Stimulated activated naive B cell treated with anti-CD40 and anti-IgM and Interleukin-4, amounts not matched to agents 10 μg/mL and 1 μg/mL and 100 μg/mL, for 72 hours (primary cell): ENCODE data around the gene FFAR3.

Source experiments
- ATAC-seq, 2 donors: fragments of 150-1000 bp; cut with Tn5 transposase; replicated peaks; 2 replicates each; pipeline ENCODE4 v1.10.0; 2021; ENCODE audit warnings: moderate library complexity in 1 of 2
- DNase-seq: peaks from one replicate; pipeline ENCODE4 v3.0.0; 2021
- H3K27ac Mint-ChIP-seq: one replicate; pipeline ENCODE4 v1.8.0; 2022; ENCODE audit warnings: mild to moderate bottlenecking, mixed read lengths
- H3K27me3 Mint-ChIP-seq, 2 donors: one replicate each; pipeline ENCODE4 v1.8.0; 2022; ENCODE audit warnings: mixed read lengths in 2 of 2
- H3K36me3 Mint-ChIP-seq, 2 donors: one replicate each; pipeline ENCODE4 v1.8.0; 2022; ENCODE audit warnings: mixed read lengths in 2 of 2, mild to moderate bottlenecking in 1 of 2
- H3K4me1 Mint-ChIP-seq, 2 donors: one replicate each; pipeline ENCODE4 v1.8.0; 2022; ENCODE audit warnings: mixed read lengths in 2 of 2, mild to moderate bottlenecking in 1 of 2
- H3K4me3 Mint-ChIP-seq, 2 donors: one replicate each; pipeline ENCODE4 v1.8.0; 2022; ENCODE audit warnings: mild to moderate bottlenecking in 2 of 2, mixed read lengths in 2 of 2, moderate library complexity in 1 of 2
- H3K9me3 Mint-ChIP-seq, 2 donors: one replicate each; pipeline ENCODE4 v1.8.0; 2022; ENCODE audit warnings: mixed read lengths in 2 of 2, mild to moderate bottlenecking in 1 of 2

Gene FFAR3

GRCh38 chr19:35318679-35319448, 39.4 kb upstream of the FFAR3 start:
- H3K27me3 Mint-ChIP-seq: no peaks in the 10 kb centered on the region
- H3K9me3 Mint-ChIP-seq: peaks cover 0 to 2% of the 10 kb centered on the region in 2 donors
- DNase-seq (no peak), ATAC-seq (peak; percentile 44 to 58)
- H3K27ac Mint-ChIP-seq: peak overlapping the region; percentile 95
- no peaks in the 10 kb centered on the region for H3K36me3 Mint-ChIP-seq
- peaks cover 55 to 85% of the 10 kb centered on the region in 2 donors for H3K4me1 Mint-ChIP-seq
- H3K4me3 Mint-ChIP-seq: peak overlapping the region; percentile 40 to 56

GRCh38 chr19:35320065-35320713, 38.1 kb upstream of the FFAR3 start:
- H3K4me1 Mint-ChIP-seq: peaks cover 59 to 87% of the 10 kb centered on the region in 2 donors
- peak overlapping the region; percentile 83 for H3K27ac Mint-ChIP-seq
- DNase-seq: no peak

GRCh38 chr19:35321291-35321690, 37.0 kb upstream of the FFAR3 start:
- peak overlapping the region; percentile 83 for H3K27ac Mint-ChIP-seq
- H3K9me3 Mint-ChIP-seq: peaks cover 0 to 2% of the 10 kb centered on the region in 2 donors
- peaks cover 60 to 95% of the 10 kb centered on the region in 2 donors for H3K4me1 Mint-ChIP-seq
- no peaks in the 10 kb centered on the region for H3K36me3 Mint-ChIP-seq
- no peak overlapping the region for H3K4me3 Mint-ChIP-seq
- ATAC-seq (no peak), DNase-seq (no peak)
- no peaks in the 10 kb centered on the region for H3K27me3 Mint-ChIP-seq

More at GRCh38 chr19:35320065-35320713, 38.1 kb upstream of the FFAR3 start:
- H3K4me3 Mint-ChIP-seq: peak overlapping the region; percentile 26 to 65
- no peaks in the 10 kb centered on the region for H3K27me3 Mint-ChIP-seq
- peaks cover 0 to 2% of the 10 kb centered on the region in 2 donors for H3K9me3 Mint-ChIP-seq
- peak; percentile 54 to 55 for ATAC-seq
- H3K36me3 Mint-ChIP-seq: no peaks in the 10 kb centered on the region

DNA sequence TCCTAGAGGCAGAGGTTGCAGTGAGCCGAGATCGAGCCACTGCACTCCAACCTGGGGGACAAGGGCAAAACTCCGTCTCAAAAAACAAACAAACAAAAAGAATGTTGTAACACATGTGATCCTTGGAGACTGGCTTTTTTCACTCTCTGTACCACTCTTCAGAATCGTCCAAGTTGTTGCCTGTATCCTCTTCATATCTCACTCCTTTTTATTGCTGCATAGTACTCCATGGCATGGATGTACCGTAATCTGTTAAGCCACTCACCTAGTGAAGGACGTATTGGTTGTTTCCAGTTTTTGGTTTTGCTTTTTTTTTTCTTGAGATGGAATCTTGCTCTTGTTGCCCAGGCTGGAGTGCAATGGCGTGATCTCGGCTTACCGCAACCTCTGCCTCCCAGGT, 36.2 kb upstream of the FFAR3 start:
- H3K4me3 Mint-ChIP-seq: no peak overlapping the region
- H3K27me3 Mint-ChIP-seq: no peaks in the 10 kb centered on the region
- peaks cover 56 to 94% of the 10 kb centered on the region in 2 donors for H3K4me1 Mint-ChIP-seq

GRCh38 chr19:35327642-35328041, 30.6 kb upstream of the FFAR3 start:
- H3K27me3 Mint-ChIP-seq: no peaks in the 10 kb centered on the region
- H3K27ac Mint-ChIP-seq: peak overlapping the region; percentile 94
- no peak for ATAC-seq
- H3K4me1 Mint-ChIP-seq: peaks cover 48 to 87% of the 10 kb centered on the region in 2 donors
- no peak for DNase-seq
- no peak overlapping the region for H3K4me3 Mint-ChIP-seq
- H3K9me3 Mint-ChIP-seq: peaks cover 0 to 1% of the 10 kb centered on the region in 2 donors
- H3K36me3 Mint-ChIP-seq: peaks cover 15 to 21% of the 10 kb centered on the region in 2 donors

More for the DNA sequence above, 36.2 kb upstream of the FFAR3 start:
- no peak for ATAC-seq
- no peak for DNase-seq
- H3K36me3 Mint-ChIP-seq: no peaks in the 10 kb centered on the region
- peaks cover 0 to 2% of the 10 kb centered on the region in 2 donors for H3K9me3 Mint-ChIP-seq
- peak overlapping the region; percentile 65 for H3K27ac Mint-ChIP-seq

GRCh38 chr19:35328851-35329285, 29.4 kb upstream of the FFAR3 start, which contains the start of gene CD22:
TSS of gene CD22 (plus strand) at chr19:35329187. CDS start at chr19:35332041, 2,854 bp downstream.
- Mint-ChIP-seq H3K4me1 (peaks cover 52 to 90% of the 10 kb centered on the region in 2 donors), H3K36me3 (peaks cover 23 to 33% of the 10 kb centered on the region in 2 donors), H3K9me3 (peaks cover 0 to 1% of the 10 kb centered on the region in 2 donors), H3K4me3 (peak within 1 kb of the TSS; percentile 85 to 89), H3K27me3 (no peaks in the 10 kb centered on the region), H3K27ac (peak within 1 kb of the TSS; percentile 94)
- peak; percentile 74 for DNase-seq
- ATAC-seq: peak; percentile 77 to 82

DNA sequence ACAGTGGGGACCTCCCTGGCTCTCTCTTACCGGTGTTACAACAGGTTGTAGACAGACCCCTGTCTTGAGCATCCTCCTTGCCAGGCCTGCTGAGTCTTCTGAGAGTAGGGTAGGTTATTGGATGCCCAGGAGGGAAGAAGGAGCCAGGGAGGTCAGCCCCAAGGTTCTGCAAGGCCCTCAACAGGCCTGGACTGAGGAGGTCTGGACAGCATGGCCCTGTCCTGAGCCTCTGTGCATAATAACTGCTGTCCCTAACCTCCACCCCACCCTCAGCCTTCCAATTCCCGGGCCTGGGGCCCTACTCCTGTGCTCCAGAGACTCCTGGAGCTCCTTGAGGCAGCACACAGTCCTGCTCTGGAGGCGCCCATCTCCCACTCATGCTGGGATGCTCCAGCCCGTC, 28.9 kb upstream of the FFAR3 start:
- no peak for DNase-seq
- ATAC-seq: peak; percentile 27 to 29
- H3K27ac Mint-ChIP-seq: peak overlapping the region; percentile 94
- peak overlapping the region; percentile 85 to 89 for H3K4me3 Mint-ChIP-seq
- H3K36me3 Mint-ChIP-seq: peaks cover 26 to 38% of the 10 kb centered on the region in 2 donors
- no peaks in the 10 kb centered on the region for H3K27me3 Mint-ChIP-seq
- peaks cover 0 to 1% of the 10 kb centered on the region in 2 donors for H3K9me3 Mint-ChIP-seq
- H3K4me1 Mint-ChIP-seq: peaks cover 53 to 90% of the 10 kb centered on the region in 2 donors

DNA sequence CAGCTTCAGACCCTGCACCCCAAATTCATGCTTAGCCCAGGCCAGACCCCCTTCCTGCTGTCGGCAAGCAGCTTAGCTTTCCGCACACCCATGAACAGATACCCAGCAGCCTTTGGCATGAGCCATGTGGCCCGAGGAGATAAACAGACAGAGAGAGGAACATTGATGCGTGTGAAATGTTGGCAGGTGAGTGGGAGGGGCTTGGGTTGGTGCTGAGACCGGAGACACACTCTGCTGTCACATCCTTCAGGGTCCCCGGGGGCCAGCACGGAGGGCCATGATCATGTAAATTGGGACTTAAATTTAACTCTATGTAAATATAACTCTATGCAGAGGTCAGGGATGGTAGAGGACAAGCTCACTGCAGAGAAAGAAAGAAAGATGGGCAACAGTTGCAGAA, 27.8 kb upstream of the FFAR3 start:
- Mint-ChIP-seq H3K4me1 (peaks cover 56 to 90% of the 10 kb centered on the region in 2 donors), H3K27ac (peak overlapping the region; percentile 94), H3K4me3 (peak overlapping the region; percentile 85 to 89), H3K36me3 (peaks cover 33 to 49% of the 10 kb centered on the region in 2 donors), H3K9me3 (peaks cover 1 to 4% of the 10 kb centered on the region in 2 donors), H3K27me3 (no peaks in the 10 kb centered on the region)
- peak; percentile 83 for DNase-seq
- peak; percentile 75 to 87 for ATAC-seq

- H3K27ac Mint-ChIP-seq: peak overlapping the region; percentile 94
- ATAC-seq (no peak), DNase-seq (no peak)
- peaks cover 44 to 61% of the 10 kb centered on the region in 2 donors for H3K36me3 Mint-ChIP-seq
- H3K4me1 Mint-ChIP-seq: peaks cover 64 to 90% of the 10 kb centered on the region in 2 donors
- H3K4me3 Mint-ChIP-seq: peak overlapping the region; percentile 85 to 89
- peaks cover 1 to 4% of the 10 kb centered on the region in 2 donors for H3K9me3 Mint-ChIP-seq
- no peaks in the 10 kb centered on the region for H3K27me3 Mint-ChIP-seq
These were observed 26.6 kb upstream of the FFAR3 start for GRCh38 chr19:35331551-35332214.

- DNase-seq (peak; percentile 20), ATAC-seq (peak; percentile 20)
- Mint-ChIP-seq H3K9me3 (peaks cover 1 to 4% of the 10 kb centered on the region in 2 donors), H3K4me1 (peaks cover 68 to 91% of the 10 kb centered on the region in 2 donors), H3K27me3 (no peaks in the 10 kb centered on the region), H3K4me3 (peak overlapping the region; percentile 75 to 85), H3K36me3 (peaks cover 54 to 72% of the 10 kb centered on the region in 2 donors), H3K27ac (peak overlapping the region; percentile 86)
These were observed 25.4 kb upstream of the FFAR3 start for GRCh38 chr19:35332817-35333216.

DNA sequence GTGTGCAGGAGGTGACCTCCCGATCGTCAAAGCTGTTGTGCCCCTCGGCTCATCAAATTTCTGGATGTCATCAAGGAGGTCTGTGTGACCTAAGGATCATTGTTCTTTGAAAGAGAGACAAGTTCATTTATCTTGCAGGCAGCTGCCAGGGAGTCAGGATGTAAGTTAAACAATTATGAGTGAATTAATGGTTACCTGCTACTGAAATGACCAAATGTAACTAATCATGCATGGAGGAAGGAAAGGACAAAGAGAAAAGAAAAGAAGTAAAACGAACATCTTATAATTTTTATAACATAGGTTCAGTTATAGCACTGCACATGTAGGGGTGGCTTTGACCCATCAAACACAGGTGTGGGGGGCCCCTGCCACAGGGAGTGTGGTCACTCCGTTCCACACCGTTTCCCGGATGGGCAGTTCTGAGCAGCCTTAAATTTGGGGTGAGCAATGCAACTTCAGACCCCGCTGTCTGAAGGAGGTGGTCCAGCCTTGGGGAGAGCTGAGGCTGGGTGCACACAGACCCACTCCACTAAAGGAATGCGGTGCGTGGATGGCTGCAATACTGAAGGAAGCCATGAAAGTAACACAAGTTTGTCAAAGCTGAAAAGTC, 24.0 kb upstream of the FFAR3 start:
- H3K27me3 Mint-ChIP-seq: no peaks in the 10 kb centered on the region
- H3K36me3 Mint-ChIP-seq: peaks cover 59 to 79% of the 10 kb centered on the region in 2 donors
- H3K27ac Mint-ChIP-seq: peak overlapping the region; percentile 98

DNA sequence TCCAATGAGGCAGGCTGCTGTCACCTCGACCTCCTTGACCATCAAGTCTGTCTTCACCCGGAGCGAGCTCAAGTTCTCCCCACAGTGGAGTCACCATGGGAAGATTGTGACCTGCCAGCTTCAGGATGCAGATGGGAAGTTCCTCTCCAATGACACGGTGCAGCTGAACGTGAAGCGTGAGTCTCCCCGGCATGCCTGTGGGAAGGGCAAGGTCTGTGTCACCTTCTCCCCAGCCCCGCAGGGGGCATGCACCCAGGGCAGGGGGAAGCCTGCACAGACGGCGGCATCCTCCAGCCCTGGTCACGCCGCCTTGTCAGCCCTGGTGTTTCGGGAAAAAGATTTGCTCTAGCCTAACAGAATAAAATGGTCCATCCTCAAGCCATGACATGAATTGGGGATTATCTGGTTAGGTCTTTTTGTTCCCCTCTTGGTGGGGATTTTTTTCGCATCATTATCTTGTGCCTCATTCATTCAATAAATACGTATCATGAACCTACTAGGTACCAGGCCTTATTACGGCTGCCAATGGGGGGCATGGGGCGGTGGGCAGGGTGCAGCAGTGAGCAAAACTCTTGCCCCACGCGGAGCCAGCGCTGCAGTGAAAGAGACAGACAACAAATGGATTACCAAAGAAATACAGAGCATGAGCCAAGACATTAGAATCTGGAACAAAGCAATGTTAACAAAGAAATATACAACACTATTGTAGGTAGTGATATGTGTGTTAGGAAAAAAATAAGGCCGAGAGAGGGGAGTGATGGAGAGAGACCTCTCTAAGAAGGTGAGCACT, 21.9 kb upstream of the FFAR3 start:
- H3K4me3 Mint-ChIP-seq: peak overlapping the region; percentile 25 to 26
- peaks cover 62 to 85% of the 10 kb centered on the region in 2 donors for H3K4me1 Mint-ChIP-seq
- ATAC-seq (no peak), DNase-seq (no peak)
- peak overlapping the region; percentile 98 for H3K27ac Mint-ChIP-seq
- H3K27me3 Mint-ChIP-seq: no peaks in the 10 kb centered on the region
- peaks cover 56 to 79% of the 10 kb centered on the region in 2 donors for H3K36me3 Mint-ChIP-seq
- H3K9me3 Mint-ChIP-seq: peaks cover 0 to 4% of the 10 kb centered on the region in 2 donors

More for the DNA sequence above, 24.0 kb upstream of the FFAR3 start:
- ATAC-seq (no peak), DNase-seq (no peak)
- H3K4me3 Mint-ChIP-seq: peak overlapping the region; percentile 55 to 75
- peaks cover 67 to 83% of the 10 kb centered on the region in 2 donors for H3K4me1 Mint-ChIP-seq
- peaks cover 1 to 4% of the 10 kb centered on the region in 2 donors for H3K9me3 Mint-ChIP-seq
